GM18868 (cell line): ENCODE data around the gene ABHD14A.
A peak's percentile ranks its signal among the peaks of the same experiment; 100 is the strongest.
"Not testable (repeated sequence)": the region's sequence is repeated elsewhere in the genome, so short reads cannot be mapped to it uniquely, and the experiment has no call there.

Source experiments
- ATAC-seq: cut with Tn5 transposase; IDR thresholded peaks from one replicate; pipeline ENCODE4 v1.9.1; 2021; ENCODE audit warnings: mild to moderate bottlenecking, moderate library complexity; ENCODE audit not compliant: unreplicated experiment

The ABHD14A gene

DNA sequence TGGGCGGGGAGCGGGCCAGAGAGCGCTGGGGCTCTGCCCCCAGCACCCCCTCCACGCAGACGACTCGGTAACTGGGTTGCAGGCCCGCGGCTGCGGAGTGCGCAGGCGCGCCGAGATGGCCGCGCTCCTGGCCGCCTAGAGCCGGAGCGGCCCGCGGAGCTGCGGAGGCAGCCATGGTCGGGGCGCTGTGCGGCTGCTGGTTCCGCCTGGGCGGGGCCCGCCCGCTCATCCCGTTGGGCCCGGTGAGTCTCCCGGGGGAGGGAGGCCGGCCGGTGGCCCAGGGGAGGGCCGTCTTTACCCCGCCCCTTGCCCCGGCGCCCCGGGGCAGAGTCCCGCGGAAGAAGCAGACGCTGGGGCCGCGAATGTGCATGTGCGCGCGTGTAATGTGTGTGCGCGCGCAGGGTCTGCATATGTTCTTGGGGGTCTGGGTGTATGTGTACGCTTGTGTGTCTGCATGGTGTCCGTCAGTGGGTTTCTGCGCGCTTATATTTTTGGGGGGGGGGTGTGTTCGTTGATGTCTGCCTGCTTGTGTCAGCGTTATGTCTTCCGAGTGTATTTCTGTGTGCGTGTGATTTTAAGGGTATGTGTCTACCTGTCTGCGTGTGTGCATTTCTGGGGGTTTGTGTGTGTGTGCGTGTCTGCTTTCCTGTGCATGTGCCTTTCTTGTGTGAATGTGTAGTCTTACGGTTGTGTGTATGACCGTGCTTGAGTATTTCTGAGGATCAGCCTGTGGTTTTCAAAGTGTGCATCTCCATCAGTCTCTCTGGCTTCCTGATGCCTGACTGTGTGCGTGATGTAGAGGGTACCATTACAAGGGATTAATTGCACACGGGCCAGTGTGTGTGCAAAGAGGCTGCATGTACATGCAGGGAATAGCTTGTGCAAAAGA is at the start of gene ABHD14A:
Gene ABHD14A (plus strand): TSS at position 102 of the 889 bp plus-strand sequence. CDS start 72 bp downstream, at position 174.
- ATAC-seq: peak; percentile 68

DNA sequence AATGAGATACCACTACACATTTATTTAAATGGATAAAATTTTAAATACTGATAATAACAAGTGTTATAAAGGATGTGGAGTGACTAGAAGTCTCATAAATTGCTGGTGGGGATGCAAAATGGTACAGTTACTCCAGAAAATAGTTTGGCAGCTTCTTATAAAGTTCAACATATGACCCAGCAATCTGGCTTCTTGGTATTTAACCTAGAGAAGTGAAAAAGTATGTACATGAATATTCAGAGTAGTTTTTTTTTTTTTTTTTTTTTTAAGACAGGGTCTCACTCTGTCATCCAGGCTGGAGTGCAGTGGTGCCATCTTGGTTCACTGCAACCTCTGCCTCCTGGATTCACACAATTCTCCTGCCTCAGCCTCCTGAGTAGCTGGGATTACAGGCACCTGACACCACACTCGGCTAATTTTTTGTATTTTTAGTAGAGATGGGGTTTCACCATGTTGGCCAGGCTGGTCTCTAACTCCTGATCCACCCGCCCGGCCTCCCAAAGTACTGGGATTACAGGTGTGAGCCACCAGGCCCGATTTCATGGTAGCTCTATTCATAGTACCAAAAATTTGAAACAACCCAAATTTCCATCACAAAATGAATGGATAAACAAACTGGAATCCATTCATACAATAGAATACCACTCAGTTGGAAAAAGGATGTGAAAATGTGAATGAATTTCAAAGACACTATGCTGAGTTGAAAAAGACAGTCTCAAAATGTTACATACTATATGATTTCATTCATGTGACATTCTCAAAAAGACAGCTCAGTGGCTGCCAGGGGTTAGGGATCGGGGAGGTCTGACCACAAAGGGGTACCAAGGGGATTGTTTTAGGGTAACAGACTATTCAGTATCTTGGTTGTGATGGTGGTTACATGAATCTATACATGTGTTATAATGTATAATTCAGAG is 47.5 kb upstream of the ABHD14A start:
- ATAC-seq: no peak

DNA sequence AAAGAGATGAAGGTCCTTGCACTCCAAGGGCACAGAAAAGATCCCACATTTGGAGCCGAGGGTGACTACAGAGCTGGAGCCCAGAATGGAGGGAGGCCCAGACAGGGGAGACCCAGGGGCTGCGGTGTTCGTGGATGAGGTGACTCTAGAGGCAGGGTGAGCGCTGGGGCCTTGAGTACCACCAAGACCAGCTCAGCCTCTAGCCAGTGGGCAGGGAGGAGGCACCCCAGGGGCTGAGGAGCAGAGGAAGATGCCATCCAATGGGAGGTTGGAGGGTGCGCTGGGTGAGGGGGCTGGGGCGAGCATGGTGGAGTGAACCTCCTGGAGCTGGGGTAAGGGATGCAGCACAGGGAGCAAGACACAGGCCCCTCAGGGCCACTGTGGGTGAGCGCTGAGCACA is 46.4 kb upstream of the ABHD14A start:
- no peak for ATAC-seq

DNA sequence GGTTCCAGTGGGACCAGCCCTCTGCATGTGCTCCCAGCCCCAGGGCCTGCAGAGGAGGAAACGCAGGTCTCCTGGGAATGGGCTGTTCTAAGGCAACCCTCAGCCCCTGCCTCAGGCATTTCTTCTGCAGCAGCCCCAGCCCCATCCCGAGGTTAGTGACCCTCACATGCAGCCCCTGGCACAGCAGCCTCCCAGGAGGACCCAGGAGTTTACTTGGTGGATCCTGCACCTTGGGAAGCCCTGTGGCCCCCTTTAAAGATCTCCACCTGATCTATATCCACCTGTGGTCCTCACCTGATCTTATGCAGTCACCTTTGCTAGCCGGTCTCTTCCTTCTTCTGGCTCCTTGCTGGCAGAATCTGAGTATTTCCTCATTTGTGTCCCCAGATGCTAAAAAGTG is 45.9 kb upstream of the ABHD14A start:
- not testable (repeated sequence) for ATAC-seq

GRCh38 chr3:51929420-51930003 is 45.4 kb upstream of the ABHD14A start:
- no peak for ATAC-seq

GRCh38 chr3:51930439-51930838 is 44.4 kb upstream of the ABHD14A start:
- ATAC-seq: no peak

DNA sequence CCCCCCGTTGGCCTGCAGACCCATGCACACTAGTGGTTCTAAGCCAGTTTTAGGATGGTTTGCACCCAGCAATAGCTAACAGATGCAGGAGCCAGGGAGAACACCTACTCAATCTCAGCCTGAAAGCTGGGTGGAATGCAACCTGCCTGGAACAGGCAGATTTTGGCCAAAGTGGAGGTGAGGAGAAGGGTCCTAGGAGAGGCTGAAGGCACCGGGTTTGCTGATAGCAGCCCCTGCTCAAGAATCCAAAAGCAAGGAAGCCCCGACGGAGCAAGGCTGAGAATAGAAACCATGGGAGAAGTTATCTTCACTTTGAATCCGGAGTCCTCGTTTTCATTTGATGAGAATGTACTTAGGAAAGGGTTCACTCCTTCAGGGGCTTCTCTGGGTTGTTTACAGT is 43.1 kb upstream of the ABHD14A start:
- ATAC-seq: no peak

- ATAC-seq: no peak
Observed at GRCh38 chr3:51932471-51933370, 42.1 kb upstream of the ABHD14A start.

DNA sequence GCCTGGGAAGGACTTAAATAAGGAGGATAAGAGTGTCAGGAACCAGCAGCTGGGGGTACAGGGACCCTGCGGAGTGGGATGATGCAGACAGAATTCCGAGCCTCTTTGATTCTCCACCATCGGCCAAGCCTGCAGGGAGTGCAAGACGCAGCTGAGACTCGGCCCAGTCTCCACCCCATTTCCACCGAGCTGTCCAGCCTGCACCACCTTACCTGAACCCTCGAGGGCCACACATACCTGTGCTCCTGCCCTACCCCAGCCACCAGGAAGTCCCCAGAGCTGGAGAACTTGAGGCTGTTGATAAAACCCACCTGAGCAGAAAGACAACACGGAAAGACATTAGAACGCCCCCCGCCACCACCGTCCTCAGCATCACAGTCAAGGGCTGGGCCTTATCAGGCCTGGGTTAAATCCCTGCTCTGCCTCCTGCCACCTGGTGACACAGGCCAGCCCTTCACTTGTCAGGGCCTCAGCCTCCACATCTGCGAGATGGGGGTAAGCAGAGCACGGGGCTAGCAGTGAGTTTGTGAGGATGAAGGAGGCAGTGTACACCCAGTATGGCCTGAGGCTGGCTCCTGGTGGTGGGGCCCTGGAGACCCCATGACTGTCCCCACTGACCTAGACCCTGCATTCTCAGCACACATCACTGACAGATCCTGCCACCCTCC is 41.3 kb upstream of the ABHD14A start:
- ATAC-seq: no peak

DNA sequence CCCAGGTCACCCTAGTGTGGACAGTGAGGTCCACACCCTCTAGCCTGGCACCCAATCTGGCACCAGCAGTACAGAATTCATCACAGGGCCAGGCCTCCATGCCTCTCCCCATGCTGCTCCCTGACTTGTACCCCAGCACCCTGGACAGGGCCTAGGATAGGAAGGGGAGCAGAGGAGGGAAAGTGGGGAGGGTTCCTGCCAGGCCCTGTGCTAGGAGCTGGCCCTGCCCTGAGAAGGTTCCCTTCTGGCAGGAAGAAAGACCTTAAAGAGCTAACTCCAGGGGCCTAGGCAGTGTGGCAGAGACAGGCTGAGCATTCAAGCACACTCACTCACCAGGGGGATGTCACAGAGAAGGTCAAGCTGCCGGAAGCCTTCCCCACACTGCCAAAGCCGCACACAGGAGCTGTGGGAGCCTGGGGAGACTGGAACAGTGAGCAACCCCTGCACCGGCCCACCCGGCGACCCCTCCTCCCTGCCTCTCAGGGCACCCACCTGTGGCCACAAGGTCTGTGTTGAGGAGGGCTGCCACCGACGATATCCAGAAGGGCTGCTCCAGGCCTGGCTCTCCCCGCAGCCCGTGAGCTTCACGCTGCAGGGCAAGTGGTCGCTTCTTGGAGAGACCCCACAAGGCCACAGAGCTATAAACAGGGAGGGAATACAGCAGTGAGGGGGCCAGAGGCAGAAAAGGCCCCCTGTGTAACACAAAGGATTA is 40.6 kb upstream of the ABHD14A start:
- ATAC-seq: no peak

DNA sequence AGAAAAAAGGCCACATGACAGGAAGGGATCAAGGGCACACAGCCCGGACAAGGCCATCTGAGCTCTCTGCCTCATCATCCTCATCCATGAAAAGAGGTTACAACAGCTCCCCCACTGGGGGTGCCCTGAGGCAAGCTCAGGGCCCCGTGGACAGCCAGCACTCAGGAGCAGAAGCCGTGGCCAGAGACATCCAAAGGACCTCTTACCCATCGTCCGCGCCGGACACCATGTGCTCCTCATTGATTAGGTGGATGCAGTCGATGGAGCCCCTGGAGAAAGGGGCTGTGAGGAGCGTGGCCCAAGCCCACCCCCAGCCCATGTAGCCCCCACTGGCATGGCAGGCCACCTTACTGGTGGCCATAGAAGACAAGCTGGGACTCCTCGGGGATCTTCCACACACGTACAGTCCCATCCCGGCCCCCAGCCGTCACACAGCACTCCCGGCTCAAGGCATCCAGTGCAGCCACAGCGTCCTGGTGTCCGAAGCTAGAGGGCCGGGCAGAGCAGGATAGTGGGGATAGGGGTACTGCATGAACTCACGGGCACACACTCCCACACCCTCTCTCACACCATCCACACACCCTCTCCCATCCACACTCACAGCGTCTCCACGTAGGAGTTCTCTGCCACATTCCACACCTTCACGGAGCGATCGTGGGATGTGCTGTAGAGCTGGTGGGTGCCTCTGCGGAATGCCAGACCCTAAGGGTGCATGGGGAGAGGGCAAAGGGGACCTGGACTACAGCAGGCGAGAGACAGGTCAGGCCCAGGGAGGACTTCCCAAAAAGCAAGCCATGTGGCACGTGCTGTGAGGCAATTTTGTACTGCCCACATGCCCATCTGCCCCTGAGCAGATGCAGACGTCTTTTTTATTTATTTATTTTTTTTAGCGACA is 39.6 kb upstream of the ABHD14A start:
- ATAC-seq: no peak

DNA sequence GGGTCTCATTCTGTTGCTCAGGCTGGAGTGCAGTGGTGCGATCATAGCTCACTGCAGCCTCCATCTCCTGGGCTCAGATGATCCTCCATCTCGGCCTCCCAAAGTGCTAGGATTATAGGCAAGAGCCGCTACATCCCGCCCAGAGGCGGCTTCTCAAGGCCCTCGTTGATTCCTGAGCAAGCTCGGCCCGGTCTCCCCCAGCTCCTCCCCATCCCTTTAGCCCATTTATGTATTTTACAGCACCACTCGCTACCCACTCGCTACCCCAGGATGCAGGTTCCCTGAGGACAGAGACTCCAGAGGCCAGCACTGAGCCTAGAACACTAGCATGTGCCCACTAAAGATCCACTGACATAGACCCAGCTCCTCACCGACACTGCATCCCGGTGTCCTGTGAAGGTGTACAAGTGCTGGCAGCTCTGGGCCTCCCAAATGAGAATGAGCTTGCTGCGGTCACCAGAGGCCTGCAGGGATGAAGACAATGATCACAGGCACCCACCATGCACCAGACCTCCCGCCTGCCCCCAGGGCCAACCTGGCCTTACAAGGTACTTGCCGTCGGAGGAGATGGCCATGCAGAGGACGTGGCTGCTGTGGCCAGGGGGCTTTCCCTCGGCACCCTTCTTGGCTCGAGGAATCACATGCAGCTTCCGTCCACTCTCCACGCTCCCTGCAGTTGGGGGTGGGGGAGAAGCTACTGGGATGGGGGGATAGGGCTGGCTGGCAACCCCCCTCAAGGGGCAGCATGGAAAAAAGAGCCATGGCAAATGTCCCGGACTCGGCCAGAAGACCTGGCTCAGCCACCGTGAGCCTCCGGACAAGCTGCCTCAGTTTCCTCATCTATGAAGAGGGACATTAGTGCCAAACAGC is 38.7 kb upstream of the ABHD14A start:
- ATAC-seq: no peak

GRCh38 chr3:51937014-51937413 is 37.9 kb upstream of the ABHD14A start:
- no peak for ATAC-seq

- ATAC-seq: no peak
Observed at GRCh38 chr3:51937611-51938450, 37.0 kb upstream of the ABHD14A start.

GRCh38 chr3:51938780-51939425 is 36.0 kb upstream of the ABHD14A start:
- no peak for ATAC-seq
